HG03039 (cell line): Measurements from ENCODE around the gene HDDC3.
"Not testable (repeated sequence)": the region's sequence is repeated elsewhere in the genome, so short reads cannot be mapped to it uniquely, and the experiment has no call there.

Experiments used
- ATAC-seq: cut with Tn5 transposase; IDR thresholded peaks from one replicate; pipeline ENCODE4 v1.9.1; 2021; ENCODE audit warnings: mild to moderate bottlenecking, moderate library complexity; ENCODE audit not compliant: unreplicated experiment

The HDDC3 gene

GRCh38 chr15:90910441-90911301, 21.7 kb downstream of the HDDC3 start:
- no peak for ATAC-seq

GRCh38 chr15:90909976-90910375, 22.4 kb downstream of the HDDC3 start:
- ATAC-seq = no peak

GRCh38 chr15:90909449-90909848, 22.9 kb downstream of the HDDC3 start:
- not testable (repeated sequence) for ATAC-seq

- ATAC-seq = no peak
These were observed 24.4 kb downstream of the HDDC3 start for GRCh38 chr15:90907838-90908507.

- no peak for ATAC-seq
These were observed 25.2 kb downstream of the HDDC3 start for GRCh38 chr15:90907051-90907660.

- ATAC-seq = no peak
These were observed 26.0 kb downstream of the HDDC3 start for GRCh38 chr15:90906181-90906849.

GRCh38 chr15:90905306-90906180, 26.8 kb downstream of the HDDC3 start:
- ATAC-seq = no peak

- ATAC-seq = no peak
These were observed 27.6 kb downstream of the HDDC3 start for GRCh38 chr15:90904746-90905145.

- ATAC-seq = no peak
These were observed 28.4 kb downstream of the HDDC3 start for GRCh38 chr15:90903733-90904536.

GRCh38 chr15:90902840-90903732, 29.3 kb downstream of the HDDC3 start, which contains the start of gene MAN2A2:
Gene MAN2A2 (plus strand): TSS chr15:90903302. CDS start chr15:90904208, 906 bp downstream.
- ATAC-seq = peak; percentile 50

- ATAC-seq = peak; percentile 50
These were observed 30.1 kb downstream of the HDDC3 start for GRCh38 chr15:90902040-90902839.

- no peak for ATAC-seq
These were observed 30.9 kb downstream of the HDDC3 start for GRCh38 chr15:90901175-90902039.

GRCh38 chr15:90897131-90897655, 35.2 kb downstream of the HDDC3 start:
- ATAC-seq = not testable (repeated sequence)

GRCh38 chr15:90895571-90896117, 36.7 kb downstream of the HDDC3 start:
- ATAC-seq = no peak

- ATAC-seq = no peak
These were observed 38.9 kb downstream of the HDDC3 start for GRCh38 chr15:90893175-90894090.
